Stimulated activated CD8-positive, alpha-beta memory T cell treated with anti-CD3 and anti-CD28 coated beads, Interleukin-12 subunit alpha, Interleukin-12 subunit beta, amount 100 ng/mL, for 4 hours (primary cell): Measurements from ENCODE around the gene PHPT1.
A peak's percentile ranks its signal among the peaks of the same experiment; 100 is the strongest.
"Not testable (repeated sequence)": the region's sequence is repeated elsewhere in the genome, so short reads cannot be mapped to it uniquely, and the experiment has no call there.

Experiments used
- DNase-seq: peaks from one replicate; pipeline ENCODE4 v3.0.0-alpha.2; 2020; ENCODE audit warnings: low read depth

Gene PHPT1

DNA sequence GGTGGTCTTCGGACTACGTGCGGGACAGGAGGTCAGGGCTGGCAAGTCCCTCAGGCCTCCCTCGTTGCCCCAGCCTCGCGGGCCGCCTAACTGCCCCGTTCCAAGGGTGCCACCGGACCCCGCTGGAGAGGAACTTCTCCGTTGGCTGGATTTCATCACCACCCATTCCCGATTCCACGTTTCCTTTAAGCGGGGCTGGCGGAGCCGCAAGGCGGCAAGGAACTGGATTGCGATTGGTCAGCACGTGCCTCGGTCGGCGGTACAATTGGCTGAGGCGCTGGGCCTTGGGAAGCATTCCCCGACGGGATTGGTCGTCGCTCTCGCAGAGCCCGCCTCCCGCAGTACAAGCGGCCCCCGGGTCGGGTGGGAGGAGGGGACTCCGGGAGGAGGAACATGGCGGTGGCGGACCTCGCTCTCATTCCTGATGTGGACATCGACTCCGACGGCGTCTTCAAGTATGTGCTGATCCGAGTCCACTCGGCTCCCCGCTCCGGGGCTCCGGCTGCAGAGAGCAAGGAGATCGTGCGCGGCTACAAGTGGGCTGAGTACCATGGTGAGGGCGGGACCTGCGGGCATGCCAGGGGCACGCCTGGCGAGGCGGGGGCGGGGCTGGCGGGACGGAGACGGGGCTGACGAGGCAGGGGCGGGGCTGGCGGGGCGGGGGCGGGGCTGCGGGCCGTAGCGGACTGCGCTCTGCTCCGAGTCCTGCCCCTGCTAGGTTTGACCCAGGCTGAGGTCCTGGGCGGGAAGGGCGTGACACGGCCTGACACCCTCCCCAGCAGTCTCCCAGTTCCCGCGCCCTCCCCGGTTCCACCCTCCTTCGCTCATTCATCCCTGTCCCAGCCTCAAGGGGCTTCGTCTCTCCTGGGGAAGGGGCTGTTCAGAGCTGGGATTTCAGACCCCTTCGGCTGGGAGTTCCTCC lies at the start of gene PHPT1:
Gene PHPT1 (plus strand): TSS at position 372 of the 922 bp plus-strand sequence. CDS start 22 bp downstream, at position 394.
- peak; percentile 93 for DNase-seq

DNA sequence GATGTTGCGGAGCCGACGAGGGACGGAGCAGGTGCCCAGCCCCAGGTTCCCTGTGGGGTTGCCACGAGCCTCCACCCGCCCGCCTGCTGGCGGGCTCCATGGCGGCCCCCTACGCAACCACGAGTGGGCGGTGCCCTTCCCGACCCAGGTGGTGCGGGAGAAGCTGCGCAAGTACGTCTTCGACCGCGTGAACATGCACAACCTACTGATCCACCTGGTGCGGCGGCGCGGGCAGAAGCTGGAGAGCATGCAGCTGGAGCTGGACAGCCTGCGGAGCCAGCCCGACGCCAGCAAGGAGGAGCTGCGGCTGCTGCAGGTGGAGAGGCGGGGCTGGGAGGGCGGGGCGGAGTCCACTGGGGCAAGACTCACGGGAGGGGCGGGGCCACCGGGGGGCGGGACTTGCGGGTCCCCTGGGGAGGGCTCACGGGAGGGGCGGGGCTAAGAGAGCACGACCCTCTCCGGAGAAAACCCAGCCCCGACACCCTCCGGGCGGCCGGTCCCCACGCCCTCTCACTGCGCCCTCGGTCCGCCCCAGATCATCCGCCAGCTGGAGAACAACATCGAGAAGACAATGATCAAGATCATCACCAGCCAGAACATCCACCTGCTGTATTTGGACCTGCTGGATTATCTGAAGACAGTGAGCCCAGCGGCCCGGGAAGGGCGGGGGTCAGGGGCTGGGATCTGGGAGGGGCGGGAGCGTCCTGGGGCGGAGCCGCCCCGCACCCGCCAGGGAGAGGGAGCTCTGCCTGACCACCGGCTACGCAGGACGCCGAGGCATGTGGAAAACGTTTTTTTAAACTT lies 49.2 kb upstream of the PHPT1 start:
- DNase-seq: peak; percentile 83

DNA sequence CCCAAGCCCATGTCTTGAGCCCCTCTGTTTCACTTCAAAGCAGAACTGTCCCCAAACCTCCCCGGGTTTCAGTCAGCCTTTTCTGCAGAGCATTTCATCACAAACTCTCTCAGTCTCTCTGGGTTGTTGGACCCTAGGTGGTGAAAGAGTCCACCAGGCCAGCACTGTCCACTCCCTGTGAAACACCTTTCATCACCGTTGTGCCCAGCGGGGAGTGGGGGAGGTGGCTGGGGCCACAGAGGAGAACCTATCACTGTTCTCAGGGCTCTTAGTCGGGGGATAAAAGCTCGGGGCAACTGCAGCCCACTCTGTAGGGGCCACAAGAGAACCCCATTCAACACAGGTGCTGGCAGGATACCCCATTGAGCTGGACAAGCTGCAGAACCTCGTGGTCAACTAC lies 46.9 kb upstream of the PHPT1 start:
- DNase-seq: no peak

DNA sequence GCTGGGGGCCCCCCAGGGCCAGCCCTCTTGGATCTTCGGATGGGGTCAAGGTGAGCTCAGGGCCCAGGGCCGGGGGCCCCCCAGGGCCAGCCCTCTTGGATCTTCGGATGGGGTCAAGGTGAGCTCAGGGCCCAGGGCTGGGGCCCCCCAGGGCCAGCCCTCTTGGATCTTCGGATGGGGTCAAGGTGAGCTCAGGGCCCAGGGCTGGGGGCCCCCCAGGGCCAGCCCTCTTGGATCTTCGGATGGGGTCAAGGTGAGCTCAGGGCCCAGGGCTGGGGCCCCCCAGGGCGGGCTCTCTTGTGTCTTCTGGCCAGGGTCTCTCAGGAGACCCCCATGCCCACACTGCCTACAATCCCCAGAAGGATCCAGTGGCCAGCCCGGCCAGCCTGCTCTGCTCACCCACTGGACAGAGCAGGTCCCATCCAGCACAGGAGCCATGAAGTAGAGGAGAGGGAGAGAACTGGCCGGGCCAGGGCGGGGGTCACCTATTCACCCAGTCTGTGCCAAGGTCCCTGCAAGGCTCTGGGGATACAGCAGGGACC lies 46.1 kb upstream of the PHPT1 start:
- DNase-seq: not testable (repeated sequence)

DNA sequence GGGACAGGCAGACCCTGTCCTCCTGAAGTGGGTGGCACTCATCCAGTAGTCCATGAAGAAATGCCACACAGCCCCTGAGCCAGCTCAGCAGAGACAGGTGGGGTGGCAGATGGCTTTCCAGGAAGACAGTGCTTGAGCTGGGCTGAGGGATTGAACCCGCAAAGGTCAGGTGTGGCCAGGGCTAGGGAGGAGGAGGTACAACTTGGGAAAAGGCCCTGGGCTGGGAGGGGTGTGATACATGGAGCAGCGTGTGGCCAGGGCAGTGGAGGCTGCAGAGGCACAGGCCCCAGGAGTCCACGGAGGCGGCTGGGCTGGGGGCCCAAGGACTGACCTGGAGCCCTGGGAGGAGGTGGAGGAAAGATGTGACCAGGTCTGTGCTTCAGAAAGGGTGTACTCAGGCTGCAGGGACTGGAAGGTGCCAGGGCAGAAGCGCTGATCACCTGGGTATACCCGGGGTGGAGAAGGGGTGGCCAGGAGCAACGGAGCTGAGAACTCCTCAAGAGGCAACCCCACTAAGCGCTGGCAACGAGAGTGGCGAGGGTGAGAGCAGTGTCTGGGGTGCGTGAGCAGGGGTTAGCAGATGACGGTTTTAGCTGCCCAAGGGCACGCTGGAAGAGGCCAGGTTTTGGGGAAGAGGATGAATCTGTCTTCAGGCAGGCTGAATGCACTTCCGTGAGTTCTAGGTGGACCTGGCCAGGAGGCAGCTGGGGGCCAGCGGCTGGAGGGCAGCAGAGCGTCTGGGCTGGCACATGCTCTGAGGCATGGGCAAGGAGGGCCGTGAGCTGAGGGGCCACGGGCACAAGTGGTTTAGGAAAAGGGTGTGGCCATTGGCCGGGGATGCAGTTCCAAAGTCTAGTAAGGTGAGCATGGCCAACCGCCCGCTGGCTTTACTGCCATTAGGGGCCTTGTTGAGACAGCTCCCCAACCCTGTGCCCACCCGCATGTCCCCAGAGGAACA lies 45.4 kb upstream of the PHPT1 start:
- DNase-seq: no peak

DNA sequence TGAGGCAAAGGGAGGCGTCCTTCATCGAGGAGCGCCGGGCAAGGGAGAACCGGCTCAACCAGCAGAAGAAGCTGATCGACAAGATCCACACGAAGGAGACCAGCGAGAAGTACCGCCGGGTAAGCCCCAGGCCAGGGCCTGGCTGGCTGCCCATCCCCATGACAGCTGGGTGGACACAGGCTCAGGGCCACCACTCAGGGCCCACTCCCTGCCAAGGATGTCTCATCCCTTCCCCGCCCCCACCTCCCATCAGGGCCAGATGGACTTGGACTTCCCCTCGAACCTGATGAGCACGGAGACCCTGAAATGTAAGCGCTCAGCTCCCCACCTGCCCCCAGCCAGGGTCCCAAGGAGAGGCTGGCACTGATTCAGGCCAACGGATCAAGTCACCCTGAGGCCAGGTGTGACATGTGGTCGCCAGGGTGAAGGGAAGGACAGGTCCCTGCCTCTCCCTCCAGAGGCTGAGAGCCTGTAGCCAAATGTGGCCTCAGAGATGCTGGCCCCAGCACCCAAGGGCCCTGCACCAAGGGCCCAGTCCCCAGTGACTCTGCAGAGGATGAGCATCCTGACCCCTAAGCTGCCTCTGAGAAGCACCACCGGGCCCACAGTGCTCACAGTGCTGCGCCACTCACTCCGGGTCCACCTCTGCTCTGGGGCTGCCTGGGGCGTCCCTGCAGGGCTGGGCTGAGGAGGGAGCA lies 44.6 kb upstream of the PHPT1 start:
- DNase-seq: no peak

DNA sequence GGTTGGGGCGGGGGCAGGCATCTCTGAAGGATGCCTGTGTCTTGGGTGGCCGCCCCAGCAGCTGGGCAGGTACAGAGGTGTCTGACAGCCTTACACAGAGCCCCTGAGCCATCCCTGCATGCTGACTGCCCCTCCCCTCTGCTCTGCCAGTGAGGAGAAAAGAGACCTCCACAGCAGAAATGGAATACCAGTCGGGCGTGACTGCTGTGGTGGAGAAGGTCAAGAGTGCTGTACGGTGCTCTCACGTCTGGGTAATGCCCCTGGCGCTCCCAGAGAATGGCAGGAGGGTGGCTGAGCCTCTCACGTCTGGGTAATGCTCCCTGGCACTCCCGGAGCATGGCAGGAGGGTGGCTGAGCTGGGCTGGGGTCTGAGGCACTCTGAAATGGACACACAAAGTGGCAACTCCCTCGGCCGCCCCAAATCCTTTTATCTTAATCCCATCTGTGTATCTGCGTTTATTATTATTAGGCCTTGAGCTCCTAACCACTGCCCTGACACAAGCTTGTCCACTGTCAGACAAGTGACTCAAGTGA lies 43.9 kb upstream of the PHPT1 start:
- DNase-seq: no peak

DNA sequence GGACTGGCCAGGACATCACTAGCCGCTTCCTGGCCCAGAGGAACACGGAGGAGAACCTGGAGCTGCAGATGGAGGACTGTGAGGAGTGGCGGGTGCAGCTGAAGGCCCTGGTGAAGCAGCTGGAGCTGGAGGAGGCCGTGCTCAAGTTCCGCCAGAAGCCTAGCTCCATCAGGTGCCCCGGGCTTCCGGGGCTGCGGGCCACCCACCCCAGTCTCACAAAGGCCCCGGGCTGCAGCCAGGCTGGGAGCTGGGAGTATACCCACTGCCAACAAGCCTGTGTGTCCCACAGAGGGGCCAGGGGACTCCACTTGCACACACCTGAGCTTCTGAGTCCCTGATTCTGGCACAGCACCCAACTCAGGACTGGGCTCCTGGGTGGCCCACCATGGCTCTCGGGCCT lies 43.1 kb upstream of the PHPT1 start:
- DNase-seq: no peak

DNA sequence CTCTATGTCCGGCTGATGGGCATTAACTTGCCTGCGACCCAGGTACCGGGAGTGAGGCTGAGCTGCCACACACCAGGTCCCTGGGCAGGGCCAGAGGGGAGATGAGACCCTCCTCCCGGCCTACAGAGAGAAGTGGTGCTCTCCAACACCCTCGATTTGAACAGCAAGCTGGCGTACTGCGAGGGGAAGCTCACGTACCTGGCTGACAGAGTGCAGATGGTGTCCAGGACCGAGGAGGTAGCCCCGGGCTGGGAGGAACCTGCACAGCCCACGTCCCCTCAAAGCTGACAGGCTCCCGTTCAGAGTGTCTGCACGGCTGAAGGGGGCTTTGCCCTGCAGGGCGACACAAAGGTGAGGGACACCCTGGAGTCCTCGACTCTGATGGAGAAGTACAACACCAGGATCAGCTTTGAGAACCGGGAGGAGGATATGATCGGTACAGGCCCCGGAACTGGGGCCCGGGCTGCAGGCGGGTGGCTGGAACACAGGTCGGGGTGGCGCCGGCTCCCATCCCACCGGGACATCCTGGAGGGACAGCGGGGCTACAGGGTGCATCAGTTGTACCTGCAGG lies 42.5 kb upstream of the PHPT1 start:
- no peak for DNase-seq

DNA sequence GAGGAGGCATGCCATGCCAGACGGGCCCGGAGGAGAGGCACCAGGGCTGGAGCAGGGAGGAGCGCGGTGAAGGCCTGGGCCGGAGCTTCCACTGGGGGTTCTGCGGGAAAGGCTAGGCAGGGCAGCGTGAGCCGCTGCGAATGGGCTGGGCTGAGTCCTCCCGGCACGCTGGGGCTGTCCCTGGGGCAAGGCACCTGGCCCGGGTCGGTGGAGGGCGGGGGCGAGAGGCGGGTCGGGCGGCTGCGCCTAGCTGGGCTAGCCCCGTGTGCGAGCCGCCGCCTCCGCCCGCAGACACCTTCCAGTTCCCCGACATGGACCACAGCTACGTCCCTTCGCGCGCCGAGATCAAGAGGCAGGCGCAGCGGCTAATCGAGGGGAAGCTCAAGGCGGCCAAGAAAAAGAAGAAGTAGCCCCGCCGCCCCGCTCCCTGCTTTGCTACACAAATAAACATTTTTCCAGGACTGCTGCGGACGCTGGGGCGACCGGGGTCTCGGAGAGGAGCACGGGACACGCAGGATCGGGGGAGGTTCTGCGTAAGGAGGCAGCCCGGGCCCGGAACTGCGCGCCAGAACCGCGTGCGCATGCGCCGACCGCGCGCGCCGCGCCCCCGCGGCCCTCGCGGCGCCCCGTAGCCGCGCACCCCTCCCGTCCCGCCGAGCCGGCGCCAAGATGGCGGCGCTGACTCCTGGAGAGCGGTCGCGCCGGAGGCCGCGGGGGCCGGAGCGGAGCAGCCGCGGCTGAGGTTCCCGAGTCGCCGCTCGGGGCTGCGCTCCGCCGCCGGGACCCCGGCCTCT lies 41.7 kb upstream of the PHPT1 start, which contains the start of gene RABL6:
Gene RABL6 (plus strand): TSS at position 668 of the 794 bp plus-strand sequence. CDS start 249 bp downstream, outside the sequence.
- peak; percentile 73 for DNase-seq

DNA sequence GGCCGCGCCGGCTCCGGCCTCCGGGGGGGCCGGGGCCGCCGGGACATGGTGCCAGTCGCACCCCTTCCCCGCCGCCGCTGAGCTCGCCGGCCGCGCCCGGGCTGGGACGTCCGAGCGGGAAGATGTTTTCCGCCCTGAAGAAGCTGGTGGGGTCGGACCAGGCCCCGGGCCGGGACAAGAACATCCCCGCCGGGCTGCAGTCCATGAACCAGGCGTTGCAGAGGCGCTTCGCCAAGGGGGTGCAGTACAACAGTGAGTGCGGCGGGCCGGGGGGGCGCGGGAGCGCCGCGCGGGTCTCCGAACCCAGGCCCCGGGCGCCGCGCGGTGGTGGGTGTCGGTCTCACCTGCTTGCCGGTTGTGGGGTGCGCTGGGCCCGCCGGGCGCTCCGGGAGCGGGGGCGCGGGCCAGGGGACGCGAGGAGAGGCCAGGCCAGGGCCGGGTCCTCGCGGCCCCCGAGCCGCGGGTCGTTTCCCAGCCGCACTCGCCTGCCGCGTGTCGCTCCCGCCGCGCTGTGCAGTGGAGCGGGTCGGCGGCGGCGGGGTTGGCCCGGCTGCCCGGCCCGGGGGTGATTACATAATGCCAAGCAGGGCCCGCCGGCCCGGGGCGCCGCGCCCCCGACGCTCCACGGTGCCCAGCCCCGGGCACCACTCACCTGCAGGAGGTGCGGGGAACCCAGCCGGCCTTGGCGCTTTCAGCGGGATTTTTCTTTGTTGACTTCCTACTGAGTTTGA lies 41.0 kb upstream of the PHPT1 start:
- peak; percentile 43 for DNase-seq

DNA sequence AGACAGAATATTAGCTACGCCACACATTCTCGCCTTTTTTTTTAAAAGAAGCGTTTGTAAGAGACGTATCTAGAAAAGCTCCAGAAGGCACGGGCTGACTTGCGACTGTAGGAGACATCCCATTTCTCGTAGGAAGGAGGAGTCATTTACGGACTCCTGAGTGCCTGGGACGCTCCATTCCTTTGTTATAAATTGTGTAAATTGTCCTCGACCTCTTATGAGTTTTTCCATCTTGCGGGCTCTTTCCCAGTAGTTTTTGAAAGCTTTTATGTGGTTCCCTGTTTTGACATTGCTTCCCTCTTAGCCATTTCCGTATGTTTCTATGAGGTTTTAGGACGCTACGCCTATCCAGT lies 40.4 kb upstream of the PHPT1 start:
- DNase-seq: no peak

DNA sequence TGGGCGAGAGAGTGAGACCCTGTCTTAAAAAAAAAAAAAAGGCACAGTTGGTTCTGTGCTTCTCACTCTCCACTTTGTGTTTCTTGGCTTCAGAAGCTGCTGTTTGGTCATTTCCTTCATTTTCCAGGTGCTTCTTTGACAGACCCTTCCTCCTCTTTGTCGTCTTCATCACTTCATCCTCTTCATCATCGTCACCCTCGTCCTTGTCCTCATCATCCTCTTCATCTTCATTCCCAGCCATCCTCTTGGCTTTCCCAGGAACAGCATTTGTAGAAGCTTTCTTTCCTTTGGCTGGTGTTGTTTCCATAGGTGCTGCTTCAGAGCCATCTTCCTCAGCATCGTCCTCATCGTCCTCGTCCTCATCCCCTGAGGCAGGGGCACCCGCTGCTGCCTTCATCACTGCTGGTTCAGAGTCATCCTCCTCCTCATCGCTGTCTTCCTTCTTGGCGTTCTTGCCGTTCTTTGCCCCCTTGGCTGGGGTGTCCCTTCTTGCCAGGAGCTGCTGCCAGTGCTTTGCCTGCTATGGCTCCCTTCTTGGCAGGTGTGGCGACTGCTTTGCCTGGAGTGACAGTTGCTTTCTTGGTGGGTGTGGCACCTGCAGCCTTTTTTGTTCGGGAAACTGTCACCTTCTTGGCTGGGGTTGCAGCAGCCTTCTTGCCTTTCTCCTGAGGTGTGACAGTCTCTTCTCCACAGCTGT lies 34.3 kb upstream of the PHPT1 start:
- no peak for DNase-seq

DNA sequence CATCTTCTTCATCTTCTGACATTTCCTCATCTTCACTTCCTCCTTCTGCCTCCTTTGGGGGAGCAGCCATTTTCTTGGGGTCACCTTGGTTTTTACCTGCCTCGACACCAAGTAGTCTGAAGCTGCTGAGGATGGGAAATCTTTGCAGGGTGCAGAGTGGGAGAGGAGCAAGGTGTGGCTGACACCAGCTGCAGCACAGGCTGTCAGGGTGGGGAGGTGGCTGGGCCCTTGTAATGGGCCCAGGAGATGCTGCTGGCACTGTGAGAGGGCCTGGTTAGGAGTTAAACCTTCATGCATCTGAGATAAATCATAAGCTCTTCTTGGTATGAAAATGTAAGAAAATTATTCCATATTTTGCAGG lies 33.8 kb upstream of the PHPT1 start:
- DNase-seq: no peak

DNA sequence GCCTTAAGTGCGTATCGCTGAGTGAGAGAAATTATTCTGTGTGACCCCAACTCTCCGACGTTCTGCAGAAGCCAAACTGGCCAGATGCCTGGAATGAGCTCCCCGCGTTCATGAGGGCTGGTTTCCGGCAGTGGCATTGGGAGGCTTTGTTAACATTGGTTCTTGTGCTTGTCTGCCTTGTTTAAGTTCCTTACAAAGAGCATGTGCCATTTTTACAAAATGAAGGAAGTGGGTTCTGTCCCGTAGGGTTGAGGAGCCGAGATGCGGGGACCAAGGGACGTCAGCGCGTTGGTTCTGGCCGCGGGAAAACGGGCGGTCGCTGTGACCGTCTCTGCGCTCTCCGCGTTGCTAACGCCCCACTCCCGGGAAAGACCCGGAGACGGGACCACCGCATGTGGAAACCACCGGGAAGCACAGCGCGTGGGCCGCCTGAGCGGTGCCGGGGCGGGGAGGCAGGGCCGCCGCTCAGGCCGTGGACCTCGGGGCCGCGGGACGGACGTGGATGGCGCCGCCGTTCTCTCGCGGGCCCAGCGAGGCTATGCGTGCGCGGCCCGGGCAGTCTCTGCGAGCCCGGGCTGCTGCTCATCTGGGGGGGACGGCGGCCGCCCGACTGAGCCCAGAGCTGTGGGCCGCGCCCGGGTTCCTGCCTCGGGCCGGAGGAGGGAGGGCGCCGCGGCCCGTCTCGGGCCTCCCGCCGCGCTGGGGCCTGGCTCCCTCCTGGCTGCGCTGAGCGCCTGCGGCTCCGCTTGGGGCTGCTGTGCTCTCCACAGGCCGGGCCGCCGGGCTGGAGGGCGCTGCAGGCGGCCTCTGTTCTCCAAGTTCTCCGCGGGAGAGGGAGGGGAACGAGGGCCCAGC lies 28.0 kb upstream of the PHPT1 start:
- DNase-seq: no peak

DNA sequence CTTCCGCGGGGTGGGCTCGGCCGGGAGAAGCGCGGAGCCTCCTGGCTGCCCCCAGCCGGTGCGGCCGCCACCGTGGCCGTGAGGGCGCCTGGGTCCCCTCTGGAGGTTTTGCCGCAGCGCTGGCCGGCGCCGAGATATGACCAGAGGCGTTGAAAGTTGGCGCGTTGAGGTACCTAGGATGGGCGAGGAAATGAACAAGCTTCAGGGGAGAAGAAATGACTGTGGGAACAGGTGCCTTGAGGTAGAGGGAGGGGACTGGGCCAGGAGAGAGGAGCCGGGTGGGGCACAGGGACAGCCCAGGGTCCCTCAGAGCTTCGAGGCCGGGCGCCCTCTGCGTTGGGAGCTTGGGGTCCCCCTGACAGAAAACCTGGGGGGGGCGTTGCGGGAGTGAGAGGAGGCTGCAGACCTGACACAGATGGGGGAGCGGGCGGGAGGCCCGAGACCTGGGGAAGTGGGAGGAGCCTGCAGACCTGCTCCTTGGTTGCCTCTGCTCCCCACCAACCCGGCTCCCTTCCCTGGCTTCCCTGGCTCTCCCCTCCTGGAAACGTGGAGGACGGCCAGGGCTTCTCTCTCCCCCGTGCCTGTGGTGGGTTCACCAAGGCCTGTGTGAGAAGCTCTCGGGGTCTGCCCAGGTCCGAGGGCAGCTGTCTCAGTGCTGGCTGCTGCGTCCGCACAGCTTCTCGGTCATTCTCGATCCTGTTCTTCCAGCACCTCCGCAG lies 27.2 kb upstream of the PHPT1 start:
- DNase-seq: no peak
